Stimulated activated CD4-positive, alpha-beta T cell treated with anti-CD3 and anti-CD28 coated beads, Interleukin-12 subunit alpha, Interleukin-12 subunit beta, amount 100 ng/mL, for 24 hours (primary cell): ENCODE measurements around the gene NDUFB2.
"Not testable (repeated sequence)": the region's sequence is repeated elsewhere in the genome, so short reads cannot be mapped to it uniquely, and the experiment has no call there.

Experiments
- DNase-seq, 2 experiments: peaks; one replicate each; pipeline ENCODE4 v3.0.0-alpha.2; 2020; ENCODE audit warnings: low read depth in 2 of 2

The NDUFB2 gene

GRCh38 chr7:140689199-140690152 lies 7.0 kb upstream of the NDUFB2 start:
- DNase-seq, result no peak

- no peak for DNase-seq
Measured at GRCh38 chr7:140691376-140692045, 5.0 kb upstream of the NDUFB2 start.

GRCh38 chr7:140693849-140694248 lies 2.7 kb upstream of the NDUFB2 start:
- not testable (repeated sequence) for DNase-seq

- DNase-seq, result no peak
Measured at GRCh38 chr7:140694592-140694991, 1.9 kb upstream of the NDUFB2 start.

- no peak for DNase-seq
Measured at GRCh38 chr7:140695381-140695780, 1.1 kb upstream of the NDUFB2 start.

GRCh38 chr7:140696024-140696679 lies 356 bp upstream of the NDUFB2 start:
- DNase-seq, result peak; percentile 88 to 94

- no peak for DNase-seq
Measured at GRCh38 chr7:140697447-140698143, 1.1 kb downstream of the NDUFB2 start.

- no peak for DNase-seq
Measured at GRCh38 chr7:140698477-140698876, 2.0 kb downstream of the NDUFB2 start.

GRCh38 chr7:140702774-140703173 lies 6.3 kb downstream of the NDUFB2 start:
- no peak for DNase-seq

GRCh38 chr7:140704205-140704604 lies 7.7 kb downstream of the NDUFB2 start:
- no peak for DNase-seq

- no peak for DNase-seq
Measured at GRCh38 chr7:140707132-140707531, 10.6 kb downstream of the NDUFB2 start.

- DNase-seq, result not testable (repeated sequence)
Measured at GRCh38 chr7:140708764-140709163, 12.3 kb downstream of the NDUFB2 start.

- DNase-seq, result not testable (repeated sequence)
Measured at GRCh38 chr7:140712392-140712791, 15.9 kb downstream of the NDUFB2 start.

- no peak for DNase-seq
Measured at GRCh38 chr7:140714331-140715040, 18.0 kb downstream of the NDUFB2 start.

GRCh38 chr7:140719721-140720120 lies 23.2 kb downstream of the NDUFB2 start:
- no peak for DNase-seq

GRCh38 chr7:140722254-140722653 lies 25.7 kb downstream of the NDUFB2 start:
- DNase-seq, result no peak

GRCh38 chr7:140723006-140723405 lies 26.5 kb downstream of the NDUFB2 start:
- peak in 1 of 2 experiments; percentile 10 for DNase-seq

- no peak for DNase-seq
Measured at GRCh38 chr7:140723574-140723973, 27.1 kb downstream of the NDUFB2 start.

- no peak for DNase-seq
Measured at GRCh38 chr7:140724706-140725105, 28.2 kb downstream of the NDUFB2 start.

GRCh38 chr7:140726281-140726680 lies 29.8 kb downstream of the NDUFB2 start:
- no peak for DNase-seq

- no peak for DNase-seq
Measured at GRCh38 chr7:140732416-140732815, 35.9 kb downstream of the NDUFB2 start.
